HL-60 (cell line): ENCODE results near the gene CRB1.

Source experiments
- CTCF ChIP-seq: IDR thresholded peaks from one replicate; pipeline ENCODE4 v1.5.1; 2011; ENCODE audit warnings: low read length, control low read depth, inconsistent platforms; ENCODE audit not compliant: insufficient read depth
- GABPA ChIP-seq: IDR thresholded peaks from 2 replicates; pipeline ENCODE4 v1.6.1; 2012; ENCODE audit warnings: low read depth
- POLR2AphosphoS5 ChIP-seq: IDR thresholded peaks from 2 replicates; pipeline ENCODE4 v1.6.1; 2012; ENCODE audit warnings: low read depth
- SPI1 ChIP-seq: IDR thresholded peaks from 2 replicates; pipeline ENCODE4 v1.6.1; 2012; ENCODE audit warnings: low read depth, mild to moderate bottlenecking, borderline replicate concordance
- TF ChIP-seq, protein P1 (sequence below): IDR thresholded peaks from 2 replicates; pipeline ENCODE4 v1.6.1; 2012; ENCODE audit warnings: low read depth; ENCODE audit not compliant: insufficient replicate concordance

GRCh38 chr1:197249324-197249723 lies 18.7 kb upstream of the CRB1 start:
- TF ChIP-seq CTCF (no peak), SPI1 (no peak), POLR2AphosphoS5 (no peak), GABPA (no peak)
- TF ChIP-seq, protein P1, sequence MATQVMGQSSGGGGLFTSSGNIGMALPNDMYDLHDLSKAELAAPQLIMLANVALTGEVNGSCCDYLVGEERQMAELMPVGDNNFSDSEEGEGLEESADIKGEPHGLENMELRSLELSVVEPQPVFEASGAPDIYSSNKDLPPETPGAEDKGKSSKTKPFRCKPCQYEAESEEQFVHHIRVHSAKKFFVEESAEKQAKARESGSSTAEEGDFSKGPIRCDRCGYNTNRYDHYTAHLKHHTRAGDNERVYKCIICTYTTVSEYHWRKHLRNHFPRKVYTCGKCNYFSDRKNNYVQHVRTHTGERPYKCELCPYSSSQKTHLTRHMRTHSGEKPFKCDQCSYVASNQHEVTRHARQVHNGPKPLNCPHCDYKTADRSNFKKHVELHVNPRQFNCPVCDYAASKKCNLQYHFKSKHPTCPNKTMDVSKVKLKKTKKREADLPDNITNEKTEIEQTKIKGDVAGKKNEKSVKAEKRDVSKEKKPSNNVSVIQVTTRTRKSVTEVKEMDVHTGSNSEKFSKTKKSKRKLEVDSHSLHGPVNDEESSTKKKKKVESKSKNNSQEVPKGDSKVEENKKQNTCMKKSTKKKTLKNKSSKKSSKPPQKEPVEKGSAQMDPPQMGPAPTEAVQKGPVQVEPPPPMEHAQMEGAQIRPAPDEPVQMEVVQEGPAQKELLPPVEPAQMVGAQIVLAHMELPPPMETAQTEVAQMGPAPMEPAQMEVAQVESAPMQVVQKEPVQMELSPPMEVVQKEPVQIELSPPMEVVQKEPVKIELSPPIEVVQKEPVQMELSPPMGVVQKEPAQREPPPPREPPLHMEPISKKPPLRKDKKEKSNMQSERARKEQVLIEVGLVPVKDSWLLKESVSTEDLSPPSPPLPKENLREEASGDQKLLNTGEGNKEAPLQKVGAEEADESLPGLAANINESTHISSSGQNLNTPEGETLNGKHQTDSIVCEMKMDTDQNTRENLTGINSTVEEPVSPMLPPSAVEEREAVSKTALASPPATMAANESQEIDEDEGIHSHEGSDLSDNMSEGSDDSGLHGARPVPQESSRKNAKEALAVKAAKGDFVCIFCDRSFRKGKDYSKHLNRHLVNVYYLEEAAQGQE: no peak
